Neural progenitor cell (in vitro differentiated cells): ENCODE results near the gene NRM.

Experiments used
- EZH2 ChIP-seq: fragments of 200-600 bp; sonication (generic); IDR thresholded peaks from 2 replicates; pipeline ENCODE4 v1.6.1; 2017; ENCODE audit warnings: antibody characterized with exemption, mild to moderate bottlenecking, moderate library complexity
- EZH2phosphoT487 ChIP-seq: fragments of 200-600 bp; sonication (generic); IDR thresholded peaks from 2 replicates; pipeline ENCODE4 v1.6.1; 2017; ENCODE audit warnings: antibody characterized with exemption
- TF ChIP-seq, protein P1 (sequence below): fragments of 200-600 bp; sonication (generic); IDR thresholded peaks from 2 replicates; pipeline ENCODE4 v1.5.1; 2017; ENCODE audit warnings: antibody characterized with exemption, mild to moderate bottlenecking

DNA sequence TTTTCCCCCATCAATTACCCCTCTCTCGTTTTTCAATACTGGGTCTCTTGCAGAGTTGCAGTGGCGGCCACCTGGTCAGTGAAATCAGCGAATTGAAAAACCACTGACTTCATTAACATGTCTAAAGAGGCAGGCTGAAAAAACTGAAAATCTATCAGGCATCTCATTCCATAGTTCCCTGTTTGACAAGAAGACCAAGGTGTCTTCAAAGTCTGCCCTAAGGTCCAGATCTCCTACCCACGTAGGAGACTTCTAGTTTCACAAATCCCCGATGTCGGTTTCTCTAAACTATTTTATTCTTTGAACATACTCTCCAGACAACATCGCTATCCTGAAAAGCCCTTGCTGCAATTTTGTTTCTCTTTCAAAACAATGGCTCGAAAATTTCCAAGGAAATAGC is 28.6 kb upstream of the NRM start:
- TF ChIP-seq EZH2 (no peak), EZH2phosphoT487 (no peak)
- TF ChIP-seq, protein P1, sequence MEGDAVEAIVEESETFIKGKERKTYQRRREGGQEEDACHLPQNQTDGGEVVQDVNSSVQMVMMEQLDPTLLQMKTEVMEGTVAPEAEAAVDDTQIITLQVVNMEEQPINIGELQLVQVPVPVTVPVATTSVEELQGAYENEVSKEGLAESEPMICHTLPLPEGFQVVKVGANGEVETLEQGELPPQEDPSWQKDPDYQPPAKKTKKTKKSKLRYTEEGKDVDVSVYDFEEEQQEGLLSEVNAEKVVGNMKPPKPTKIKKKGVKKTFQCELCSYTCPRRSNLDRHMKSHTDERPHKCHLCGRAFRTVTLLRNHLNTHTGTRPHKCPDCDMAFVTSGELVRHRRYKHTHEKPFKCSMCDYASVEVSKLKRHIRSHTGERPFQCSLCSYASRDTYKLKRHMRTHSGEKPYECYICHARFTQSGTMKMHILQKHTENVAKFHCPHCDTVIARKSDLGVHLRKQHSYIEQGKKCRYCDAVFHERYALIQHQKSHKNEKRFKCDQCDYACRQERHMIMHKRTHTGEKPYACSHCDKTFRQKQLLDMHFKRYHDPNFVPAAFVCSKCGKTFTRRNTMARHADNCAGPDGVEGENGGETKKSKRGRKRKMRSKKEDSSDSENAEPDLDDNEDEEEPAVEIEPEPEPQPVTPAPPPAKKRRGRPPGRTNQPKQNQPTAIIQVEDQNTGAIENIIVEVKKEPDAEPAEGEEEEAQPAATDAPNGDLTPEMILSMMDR = no peak
